NCI-H2227 (cell line): ENCODE data around the gene FURIN.
"Not testable (repeated sequence)": the region's sequence is repeated elsewhere in the genome, so short reads cannot be mapped to it uniquely, and the experiment has no call there.

Experiments used
- DNase-seq: peaks from one replicate; lab custom pipeline; 2025; ENCODE audit not compliant: unreplicated experiment; lab: John Stamatoyannopoulos, UW

Gene FURIN

DNA sequence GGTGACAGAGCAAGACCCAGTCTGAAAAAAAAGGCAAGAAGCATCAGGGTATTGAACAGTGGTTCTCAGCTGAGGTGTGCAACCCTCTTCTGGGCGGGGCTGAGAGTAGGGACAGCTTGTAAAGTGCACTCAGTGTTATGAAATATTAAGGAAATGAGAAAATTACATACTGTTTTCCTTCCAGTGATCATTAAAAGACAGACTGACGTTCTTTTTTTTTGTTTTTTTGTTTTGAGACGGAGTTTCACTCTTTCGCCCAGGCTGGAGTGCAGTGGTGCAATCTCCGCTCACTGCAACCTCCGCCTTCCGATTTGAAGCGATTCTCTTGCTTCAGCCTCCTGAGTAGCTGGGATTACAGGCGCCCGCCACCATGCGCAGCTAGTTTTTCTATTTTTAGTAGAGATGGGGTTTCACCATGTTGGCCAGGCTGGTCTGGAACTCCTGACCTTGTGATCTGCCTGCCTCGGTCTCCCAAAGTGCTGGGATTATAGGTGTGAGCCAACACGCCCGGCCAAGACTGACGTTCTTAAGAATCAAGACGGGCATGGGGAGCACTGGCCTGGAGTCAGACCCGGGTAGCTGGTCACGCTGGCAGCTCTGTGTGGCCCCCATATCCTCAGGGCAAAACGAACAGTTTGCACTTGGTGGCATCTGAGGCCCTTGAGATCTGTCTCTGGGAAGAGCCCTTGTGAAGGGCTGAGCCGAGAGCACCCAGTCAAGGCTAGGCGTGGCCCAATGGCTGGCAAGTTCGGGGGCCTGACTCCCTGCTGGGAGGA, 46.1 kb downstream of the FURIN start:
- no peak for DNase-seq

DNA sequence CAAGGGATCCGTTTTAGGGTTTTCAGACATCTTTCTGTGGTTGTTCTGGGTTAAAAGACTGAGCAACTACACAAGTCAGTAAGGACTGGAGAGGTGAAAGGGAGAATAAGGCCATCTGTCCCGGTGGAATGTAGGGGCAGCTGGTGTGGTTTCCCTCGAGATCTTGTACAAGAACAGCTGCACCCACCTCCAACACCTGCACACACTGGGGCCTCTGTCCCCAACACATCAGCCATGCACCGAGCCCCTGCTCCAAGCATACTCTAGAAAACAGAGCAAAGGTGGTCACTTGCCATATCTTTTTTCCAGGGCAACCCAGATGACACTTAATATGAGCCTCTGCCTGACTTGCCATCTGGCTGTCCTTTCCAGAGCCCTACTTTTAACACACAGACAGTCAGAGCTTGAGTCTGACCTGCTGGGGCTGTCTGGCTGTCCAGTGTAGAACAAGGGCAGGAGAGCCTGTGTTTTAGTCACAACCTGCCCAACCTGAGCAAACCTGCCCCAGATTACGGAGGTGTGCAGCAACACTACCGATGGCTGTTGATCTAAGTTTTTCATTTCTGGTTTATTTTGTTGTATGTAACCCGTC, 46.9 kb downstream of the FURIN start:
- no peak for DNase-seq

DNA sequence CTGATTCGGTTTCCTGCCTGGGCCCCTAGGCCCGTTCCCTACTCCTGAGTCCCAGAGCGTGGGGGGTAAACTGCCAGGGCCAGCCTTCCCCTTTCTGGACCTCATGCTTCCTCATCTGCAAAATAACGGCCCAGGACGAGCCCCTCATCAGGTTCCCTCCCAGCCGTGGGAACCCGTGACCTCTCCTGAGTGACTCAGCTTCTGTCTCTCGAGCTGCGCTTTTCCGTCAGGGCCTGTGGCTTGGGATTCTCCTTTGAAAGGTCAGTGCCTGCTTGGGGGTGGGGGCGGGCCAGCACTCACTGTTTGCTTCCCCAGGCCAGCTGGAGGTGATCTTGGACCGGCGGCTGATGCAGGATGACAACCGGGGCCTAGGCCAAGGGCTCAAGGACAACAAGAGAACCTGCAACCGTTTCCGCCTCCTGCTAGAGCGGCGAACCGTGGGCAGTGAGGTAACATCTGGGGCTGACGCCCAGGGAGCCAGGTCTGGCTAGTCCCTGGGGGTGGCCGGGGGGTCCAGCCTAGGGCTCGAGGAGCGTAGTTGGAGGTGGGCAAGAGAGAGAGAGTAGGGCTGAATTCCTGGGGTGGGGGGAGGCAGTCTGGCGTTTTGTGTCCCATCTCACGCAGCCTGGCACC, 47.5 kb downstream of the FURIN start:
- DNase-seq, result no peak

DNA sequence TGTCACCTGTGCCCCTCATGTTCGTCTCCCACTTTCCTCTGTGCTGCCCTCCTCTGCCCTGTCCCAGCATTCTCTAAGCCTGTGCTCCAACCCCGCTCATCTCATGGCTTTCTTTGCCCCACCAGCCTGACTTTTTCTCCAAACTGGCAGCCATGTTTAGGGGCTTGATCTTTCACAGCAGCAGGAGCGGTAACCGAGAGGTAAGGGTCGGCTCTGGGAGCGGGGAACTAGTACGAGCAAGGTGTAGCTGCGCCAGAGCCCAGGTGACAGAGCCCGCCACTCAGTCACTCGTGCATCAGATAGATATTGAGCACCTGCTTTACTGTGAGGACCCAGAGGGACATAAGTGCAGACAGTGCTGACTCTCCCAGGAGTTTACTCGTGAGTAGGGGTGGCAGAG, 48.1 kb downstream of the FURIN start:
- no peak for DNase-seq

DNA sequence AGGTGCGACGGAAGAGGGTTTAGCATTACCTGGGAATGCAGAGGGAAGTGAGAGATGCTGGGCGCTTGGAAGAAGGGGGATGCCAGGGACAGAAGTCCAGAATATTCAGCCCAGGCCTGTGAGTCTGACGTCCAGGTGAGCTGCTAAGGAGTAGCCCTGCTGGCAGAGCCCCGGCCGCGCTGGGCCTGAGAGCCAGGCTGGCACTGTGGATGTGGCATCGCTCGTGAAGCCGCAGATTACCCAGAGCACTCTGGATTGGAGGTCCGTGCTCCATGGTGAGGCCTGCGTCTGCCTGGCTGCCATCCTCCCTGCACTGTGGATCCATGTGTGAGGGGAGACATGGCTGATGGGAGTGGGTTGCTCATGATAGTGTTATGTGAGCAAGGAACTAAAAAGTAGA, 49.2 kb downstream of the FURIN start:
- DNase-seq, result no peak

DNA sequence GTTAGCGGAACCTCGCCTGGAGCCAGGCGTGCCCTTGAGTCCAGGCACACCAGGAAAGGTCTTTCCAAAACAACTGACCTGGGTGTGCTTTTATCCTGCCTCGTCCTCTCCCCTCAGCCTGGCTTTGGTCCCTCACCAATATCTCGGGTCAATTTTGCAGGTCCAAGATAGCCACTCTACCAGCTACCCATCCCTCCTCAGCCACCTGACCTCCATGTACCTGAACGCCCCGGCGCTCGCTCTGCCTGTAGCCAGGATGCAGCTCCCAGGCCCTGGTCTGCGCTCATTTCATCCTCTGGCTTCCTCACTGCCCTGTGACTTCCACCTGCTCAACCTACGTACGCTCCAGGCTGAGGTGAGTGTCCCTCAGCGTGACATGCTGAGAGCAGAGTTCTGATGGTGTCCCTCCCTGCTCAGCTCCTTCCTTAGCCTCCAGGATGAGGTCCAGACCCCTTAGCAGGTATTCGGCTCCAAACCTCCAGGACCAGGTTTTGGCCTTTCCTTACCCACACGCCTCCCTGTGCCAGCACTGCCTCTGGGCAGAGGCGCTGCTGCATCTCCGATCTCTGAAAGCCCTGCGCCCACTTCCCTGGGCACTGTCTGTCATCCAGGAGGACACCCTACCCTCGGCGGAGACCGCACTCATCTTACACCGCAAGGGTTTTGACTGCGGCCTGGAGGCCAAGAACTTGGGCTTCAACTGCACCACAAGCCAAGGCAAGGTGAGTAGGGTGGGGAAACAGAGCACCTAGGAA, 49.8 kb downstream of the FURIN start:
- DNase-seq, result no peak

DNA sequence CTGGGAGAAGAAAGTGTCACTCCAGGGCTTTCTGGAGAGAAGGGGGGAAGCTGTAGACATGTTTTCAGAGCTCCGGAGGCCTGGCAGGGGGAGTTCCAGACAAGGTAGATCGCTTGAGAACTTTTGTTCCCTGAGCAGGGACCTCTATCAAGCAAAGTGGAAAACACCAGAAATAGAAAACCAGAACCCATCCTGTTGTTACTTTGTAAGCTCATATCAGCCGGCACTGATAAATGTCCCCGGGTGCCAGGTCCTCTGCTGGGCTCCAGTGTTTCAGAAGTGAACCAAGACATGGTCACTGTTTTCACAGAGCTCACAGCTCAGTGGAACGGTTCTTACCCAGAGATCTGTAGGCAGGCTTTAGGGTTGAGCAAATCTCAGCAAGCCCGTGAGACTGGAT, 50.4 kb downstream of the FURIN start:
- DNase-seq, result no peak

DNA sequence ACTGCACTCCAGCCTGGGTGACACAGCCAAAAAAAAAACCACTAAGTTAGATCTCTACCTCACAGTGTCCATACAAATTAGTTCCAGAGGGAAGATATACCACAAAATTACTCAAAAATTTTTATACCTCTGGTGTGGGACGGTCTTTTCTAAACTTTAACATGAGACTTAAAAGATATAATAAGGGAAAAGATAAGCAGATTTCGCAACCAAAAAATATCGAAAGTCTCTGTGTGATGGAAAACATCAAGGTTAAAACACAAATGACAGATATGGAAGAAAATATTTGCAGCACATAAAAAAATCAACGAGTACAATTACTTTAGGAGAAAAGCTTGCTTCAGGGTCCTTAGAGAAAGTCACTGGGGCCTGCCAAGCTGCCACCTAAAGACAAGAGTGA, 53.5 kb downstream of the FURIN start:
- no peak for DNase-seq

DNA sequence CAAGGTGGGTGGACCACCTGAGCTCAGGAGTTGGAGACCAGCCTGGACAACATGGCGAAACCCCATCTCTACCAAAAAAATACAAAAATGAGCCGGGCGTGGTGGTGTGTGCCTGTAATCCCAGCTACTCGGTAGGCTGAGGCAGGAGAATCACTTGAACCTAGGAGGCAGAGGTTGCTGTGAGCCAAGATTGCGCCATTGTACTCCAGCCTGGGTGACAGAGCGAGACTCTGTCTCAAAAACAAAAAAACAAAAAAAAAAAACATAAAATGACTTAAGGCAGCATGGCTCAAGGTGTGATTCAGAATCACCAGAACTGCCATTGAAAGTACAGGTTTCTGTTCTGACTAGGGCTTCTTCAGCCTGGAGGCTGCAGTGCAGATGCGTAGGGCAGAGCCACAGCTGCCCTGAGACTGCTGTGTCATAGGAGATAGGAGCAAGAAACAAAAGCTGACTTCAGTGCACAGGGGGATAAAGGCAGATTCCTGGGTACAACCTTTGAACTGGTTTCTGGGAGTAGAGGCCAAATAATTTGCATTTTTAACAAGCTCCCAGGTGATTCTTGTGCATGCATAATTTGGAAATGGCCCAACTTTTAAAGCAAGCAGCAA, 54.4 kb downstream of the FURIN start:
- DNase-seq, result not testable (repeated sequence)

DNA sequence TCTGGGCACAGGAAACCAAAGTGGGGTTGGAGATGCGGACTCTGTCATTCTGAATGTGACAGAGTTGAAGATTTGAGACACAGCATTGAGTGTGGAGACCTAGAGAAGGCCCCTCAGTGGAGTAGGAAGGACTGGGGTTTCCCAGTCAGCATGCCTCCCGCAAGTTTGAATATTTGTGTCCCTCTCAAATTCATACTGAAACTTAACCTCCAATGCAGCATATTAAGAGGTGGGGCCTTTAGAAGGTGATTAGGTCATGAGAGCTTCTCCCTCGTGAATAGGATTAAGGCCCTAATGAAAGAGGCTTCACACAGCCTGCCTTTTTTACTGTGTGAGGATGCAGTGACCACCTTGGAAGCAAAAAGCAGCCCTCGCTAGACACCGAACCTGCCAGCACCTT, 56.0 kb downstream of the FURIN start:
- DNase-seq, result no peak

DNA sequence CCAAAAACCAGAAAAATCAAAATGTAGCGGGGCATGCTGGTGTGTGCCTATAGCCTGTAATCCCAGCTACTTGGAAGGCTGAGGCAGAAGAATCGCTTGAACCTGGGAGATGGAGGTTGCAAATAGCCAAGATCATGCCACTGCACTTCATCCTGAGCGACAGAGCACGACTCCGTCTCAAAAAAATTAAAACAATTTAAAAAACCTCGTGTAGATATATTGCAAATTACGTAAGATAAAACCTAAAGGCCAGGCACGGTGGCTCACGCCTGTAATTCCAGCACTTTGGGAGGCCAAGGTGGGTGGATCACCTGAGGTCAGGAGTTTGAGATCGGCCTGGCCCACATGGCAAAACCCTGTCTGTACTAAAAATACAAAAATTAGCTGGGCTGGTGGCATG, 58.4 kb downstream of the FURIN start:
- not testable (repeated sequence) for DNase-seq

DNA sequence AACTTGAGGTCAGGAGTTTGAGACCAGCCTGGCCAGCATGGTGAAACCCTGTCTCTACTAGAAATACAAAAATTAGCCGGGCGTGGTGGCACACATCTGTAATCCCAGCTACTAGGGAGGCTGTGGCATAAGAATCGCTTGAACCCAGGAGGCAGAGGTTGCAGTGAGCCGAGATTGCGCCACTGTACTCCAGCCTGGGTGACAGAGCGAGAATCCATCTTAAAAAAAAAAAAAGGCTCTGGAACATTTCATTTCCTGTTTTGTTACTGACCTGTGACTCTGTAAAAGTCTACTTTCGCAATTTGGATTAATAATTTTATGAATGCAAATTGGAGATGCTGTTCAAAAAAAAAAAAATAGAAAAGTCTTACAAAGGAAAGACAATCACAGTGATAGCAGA, 59.7 kb downstream of the FURIN start:
- DNase-seq, result not testable (repeated sequence)

DNA sequence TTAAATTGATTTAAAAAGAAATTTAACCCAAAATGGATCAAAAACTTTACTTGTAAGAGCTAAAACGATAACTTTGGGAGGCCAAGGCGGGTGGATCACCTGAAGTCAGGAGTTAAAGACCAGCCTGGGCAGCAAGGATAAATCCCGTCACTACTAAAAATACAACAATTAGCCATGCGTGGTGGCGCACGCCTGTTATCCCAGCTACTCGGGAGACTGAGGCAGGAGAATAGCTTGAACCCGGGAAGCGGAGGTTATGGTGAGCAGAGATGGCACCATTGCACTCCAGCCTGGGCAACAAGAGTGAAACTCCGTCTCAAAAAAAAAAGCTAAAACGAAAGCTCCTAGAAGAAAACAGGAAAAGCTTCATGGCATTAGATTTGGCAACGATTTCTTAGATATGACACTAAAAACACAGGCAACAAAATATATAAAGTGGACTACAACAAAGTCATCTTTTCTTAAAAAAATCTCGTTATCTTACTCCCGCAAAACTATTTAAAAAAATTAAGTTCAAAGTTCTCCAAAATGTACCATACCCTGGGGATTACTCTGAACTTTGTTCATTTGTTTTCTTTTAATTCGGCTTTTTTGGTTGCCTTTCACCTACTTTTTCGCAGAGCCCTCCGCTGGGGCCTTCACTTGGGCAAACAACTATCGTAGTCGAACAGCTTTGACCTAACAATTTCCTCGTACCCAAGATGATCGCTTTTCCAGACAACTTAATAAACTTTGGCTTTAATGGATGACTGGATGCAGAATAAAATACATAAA, 61.0 kb downstream of the FURIN start:
- no peak for DNase-seq

DNA sequence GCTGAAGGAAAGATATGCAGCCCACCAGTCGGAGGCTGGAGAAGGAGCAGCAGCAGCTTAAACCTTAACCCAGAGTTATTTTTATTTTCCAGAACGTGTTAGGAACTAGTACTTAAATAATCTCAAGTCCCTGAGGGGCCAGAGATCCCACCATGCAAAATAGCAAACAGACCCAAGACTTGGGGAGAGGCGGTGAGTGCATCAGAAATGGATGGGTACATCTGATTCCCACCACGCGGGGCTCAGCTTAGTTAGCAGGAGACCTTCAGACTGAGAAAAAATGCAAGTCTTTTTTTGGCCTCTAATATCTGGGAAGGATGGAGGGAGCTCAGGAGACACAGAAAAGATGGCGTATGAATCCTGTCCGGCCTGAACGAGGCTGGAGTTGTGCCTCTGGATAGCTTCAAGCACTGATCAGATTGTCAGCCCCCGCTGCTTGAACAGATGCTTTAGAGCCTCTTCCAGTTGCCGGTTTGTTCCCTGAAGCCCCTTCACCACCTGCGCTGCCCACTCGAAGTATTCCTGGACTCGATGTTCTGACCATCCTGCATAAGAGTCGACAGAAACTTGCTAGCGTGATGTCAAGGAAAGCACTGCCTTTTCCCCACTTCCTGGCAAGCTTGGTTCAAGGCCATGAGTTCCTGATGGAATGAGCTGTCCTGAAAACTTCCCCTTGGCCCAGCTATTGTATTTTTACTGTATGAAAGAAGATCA, 62.6 kb downstream of the FURIN start:
- DNase-seq, result peak; percentile 15

DNA sequence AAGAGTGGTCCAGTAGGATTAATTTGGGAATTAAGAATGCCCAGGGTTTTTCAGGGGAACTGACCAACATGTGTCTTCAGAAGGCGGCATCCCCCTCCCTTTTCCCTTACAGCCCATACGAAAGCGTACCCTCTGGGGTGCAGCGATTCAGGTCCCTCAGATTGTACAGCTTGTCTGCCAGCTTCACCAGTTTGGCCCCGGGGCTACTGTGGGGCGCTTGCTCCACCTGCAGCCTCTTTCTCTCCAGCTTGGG, 63.1 kb downstream of the FURIN start:
- no peak for DNase-seq

DNA sequence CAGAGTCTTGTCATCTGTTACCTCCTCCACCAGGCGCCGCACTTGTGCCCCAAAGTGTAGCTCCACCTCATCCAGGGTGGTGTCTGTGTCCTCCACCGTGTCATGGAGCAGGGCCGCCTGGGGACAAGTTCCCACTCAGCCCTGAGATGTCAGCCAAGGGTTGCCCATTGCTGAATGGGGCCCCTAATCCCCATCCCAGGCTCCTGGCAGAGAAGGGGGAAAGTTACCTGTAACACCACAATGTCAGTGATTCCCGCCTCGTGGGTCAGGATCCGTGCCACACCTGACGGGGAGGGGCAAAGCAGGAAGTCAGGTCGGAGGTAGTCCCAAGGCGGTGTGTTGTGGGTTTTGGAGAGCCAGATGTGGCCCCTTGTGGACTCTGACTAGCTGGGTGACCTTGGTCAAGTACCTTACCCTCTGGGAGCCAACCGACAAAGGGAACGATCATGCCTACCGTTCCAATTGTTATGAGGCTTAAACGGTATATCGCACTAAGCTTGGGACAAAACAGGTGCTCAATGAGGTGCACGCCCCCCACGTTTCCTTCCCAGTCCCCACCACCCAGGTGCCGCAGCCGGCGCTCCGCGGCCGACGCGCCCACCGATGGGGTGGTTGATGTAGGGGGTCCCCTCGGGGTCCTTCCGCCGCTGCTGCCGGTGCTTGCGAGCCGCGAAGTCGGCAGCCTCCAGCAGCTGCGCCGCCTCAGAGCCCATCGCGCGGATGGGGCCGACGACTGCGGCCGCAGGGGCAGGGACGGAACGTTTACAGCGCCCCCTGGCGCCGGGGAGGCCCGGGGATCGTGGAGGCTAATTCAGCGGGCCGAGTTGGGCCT, 63.7 kb downstream of the FURIN start, which contains the start of gene HDDC3:
Gene HDDC3 (minus strand): TSS at position 722 of the 832 bp plus-strand sequence. CDS start 9 bp downstream, at position 713.
- peak; percentile 90 for DNase-seq

DNA sequence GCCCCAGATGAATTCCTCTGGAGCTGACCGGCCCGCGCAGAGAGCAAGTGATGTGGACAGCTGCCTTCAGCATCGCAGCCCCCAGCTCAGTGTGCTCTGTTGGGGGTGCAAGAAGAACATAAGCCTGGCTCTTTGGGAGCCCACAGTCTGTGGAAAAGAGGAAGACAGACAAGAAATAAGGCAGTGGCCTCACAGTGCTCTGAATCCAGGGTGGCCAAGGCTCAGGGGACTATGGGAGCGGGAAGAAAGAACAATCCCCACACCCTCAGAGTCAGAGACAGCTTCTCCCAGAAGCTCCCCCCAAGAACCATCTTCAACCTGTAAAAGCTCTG, 64.2 kb downstream of the FURIN start:
- DNase-seq, result no peak
